GM23338 (cell line): ENCODE measurements around the gene NPDC1. TPM values are rescaled to one million over a fixed set of nuclear protein-coding genes. Genes with fewer than 3 reads are reported as not detected.

Experiments used
- ATAC-seq: fragments of 200-7000 bp; cut with Tn5 transposase; 3 replicates; pipeline ENCODE4 v1.9.1; 2020
- DNase-seq: peaks from one replicate; pipeline ENCODE4 v3.0.0-alpha.2; 2015; ENCODE audit warnings: low spot score
- H2AFZ ChIP-seq: fragments of 200-600 bp; sonication (generic); 2 replicates; pipeline ENCODE4 v1.8.0; 2016; ENCODE audit warnings: antibody characterized with exemption, mild to moderate bottlenecking, moderate library complexity
- H3F3A ChIP-seq: fragments of 200-600 bp; sonication (generic); replicated peaks from 2 replicates; pipeline ENCODE4 v1.8.0; 2017; ENCODE audit warnings: antibody characterized with exemption, mixed run types, low read depth
- H3K27ac ChIP-seq: fragments of 200-600 bp; sonication (generic); 2 replicates; pipeline ENCODE4 v1.6.1; 2016; ENCODE audit warnings: low read depth
- H3K27me3 ChIP-seq: fragments of 200-600 bp; sonication (generic); 2 replicates; pipeline ENCODE4 v1.8.0; 2016; ENCODE audit warnings: mild to moderate bottlenecking, mixed run types, moderate library complexity; ENCODE audit not compliant: insufficient read depth
- H3K36me3 ChIP-seq: fragments of 200-600 bp; sonication (generic); 2 replicates; pipeline ENCODE4 v1.8.0; 2016; ENCODE audit warnings: mild to moderate bottlenecking; ENCODE audit not compliant: insufficient read depth
- H3K4me1 ChIP-seq: fragments of 200-600 bp; sonication (generic); 2 replicates; pipeline ENCODE4 v1.8.0; 2016; ENCODE audit warnings: mild to moderate bottlenecking, moderate library complexity; ENCODE audit not compliant: insufficient read depth
- H3K4me2 ChIP-seq: fragments of 200-600 bp; sonication (generic); 2 replicates; pipeline ENCODE4 v1.7.1; 2017; ENCODE audit warnings: mixed run types
- H3K4me3 ChIP-seq: fragments of 200-600 bp; sonication (generic); 2 replicates; pipeline ENCODE4 v1.6.1; 2016; ENCODE audit warnings: mixed run types
- H3K79me2 ChIP-seq: fragments of 200-600 bp; sonication (generic); replicated peaks from 2 replicates; pipeline ENCODE4 v1.8.0; 2017; ENCODE audit warnings: mild to moderate bottlenecking; ENCODE audit not compliant: insufficient read depth
- H3K9me2 ChIP-seq: fragments of 200-600 bp; sonication (generic); 2 replicates; pipeline ENCODE4 v1.8.0; 2017; ENCODE audit not compliant: insufficient read depth
- H4K20me1 ChIP-seq: fragments of 200-600 bp; sonication (generic); replicated peaks from 2 replicates; pipeline ENCODE4 v1.8.0; 2017; ENCODE audit warnings: mild to moderate bottlenecking; ENCODE audit not compliant: insufficient read depth
- H3K27ac Mint-ChIP-seq: 2 replicates; pipeline ENCODE4 v1.8.0; 2020; ENCODE audit warnings: inconsistent platforms, mild to moderate bottlenecking, moderate library complexity, mixed read lengths
- H3K27me3 Mint-ChIP-seq: 3 replicates; pipeline ENCODE4 v1.8.0; 2022; ENCODE audit warnings: low read depth, mild to moderate bottlenecking, moderate library complexity, mixed read lengths, inconsistent platforms; ENCODE audit not compliant: insufficient read depth, poor library complexity
- H3K36me3 Mint-ChIP-seq: 3 replicates; pipeline ENCODE4 v1.8.0; 2021; ENCODE audit warnings: low read depth, mild to moderate bottlenecking, inconsistent platforms, moderate library complexity, mixed read lengths
- H3K4me1 Mint-ChIP-seq: 3 replicates; pipeline ENCODE4 v1.8.0; 2020; ENCODE audit warnings: mild to moderate bottlenecking, inconsistent platforms, mixed read lengths
- H3K4me3 Mint-ChIP-seq: 3 replicates; pipeline ENCODE4 v1.8.0; 2021; ENCODE audit warnings: moderate library complexity, mild to moderate bottlenecking, inconsistent platforms, mixed read lengths
- H3K9me3 Mint-ChIP-seq: 3 replicates; pipeline ENCODE4 v1.8.0; 2020; ENCODE audit warnings: moderate library complexity, mild to moderate bottlenecking, inconsistent platforms, mixed read lengths
- CREB1 ChIP-seq: fragments of 250-450 bp; sonication (Bioruptor Pico); IDR thresholded peaks from 2 replicates; pipeline ENCODE4 v1.5.0; 2020; ENCODE audit warnings: low read depth, mild to moderate bottlenecking, moderate library complexity
- EZH2 ChIP-seq: fragments of 200-600 bp; sonication (generic); IDR thresholded peaks from one replicate; pipeline ENCODE4 v1.8.0; 2017; ENCODE audit warnings: antibody characterized with exemption, mild to moderate bottlenecking, low read depth; ENCODE audit not compliant: unreplicated experiment
- EZH2phosphoT487 ChIP-seq: fragments of 200-600 bp; sonication (generic); IDR thresholded peaks from one replicate; pipeline ENCODE4 v1.8.1; 2018; ENCODE audit warnings: antibody characterized with exemption; ENCODE audit not compliant: unreplicated experiment
- JUNB ChIP-seq: IDR thresholded peaks from one replicate; pipeline ENCODE4 v1.6.1; 2016; ENCODE audit warnings: antibody characterized with exemption; ENCODE audit not compliant: unreplicated experiment
- NANOG ChIP-seq: IDR thresholded peaks from 2 replicates; pipeline ENCODE4 v1.6.1; 2016; ENCODE audit warnings: antibody characterized with exemption, borderline replicate concordance
- POLR2AphosphoS5 ChIP-seq: IDR thresholded peaks from 2 replicates; pipeline ENCODE4 v1.6.1; 2016; ENCODE audit warnings: antibody characterized with exemption, low read depth
- REST ChIP-seq: IDR thresholded peaks from one replicate; pipeline ENCODE4 v1.6.1; 2018; ENCODE audit warnings: antibody characterized with exemption; ENCODE audit not compliant: unreplicated experiment
- STAT1 ChIP-seq: IDR thresholded peaks from one replicate; pipeline ENCODE4 v1.6.1; 2016; ENCODE audit warnings: antibody characterized with exemption; ENCODE audit not compliant: unreplicated experiment
- ZNF114 ChIP-seq: fragments of 250-450 bp; sonication (Bioruptor Pico); IDR thresholded peaks from 2 replicates; pipeline ENCODE4 v1.5.0; 2020; ENCODE audit warnings: mild to moderate bottlenecking, moderate library complexity
- ZNF331 ChIP-seq: fragments of 250-450 bp; sonication (Bioruptor Pico); IDR thresholded peaks from 2 replicates; pipeline ENCODE4 v1.5.0; 2020; ENCODE audit warnings: low read depth, mild to moderate bottlenecking, moderate library complexity
- ZNF462 ChIP-seq: fragments of 250-450 bp; sonication (Bioruptor Pico); IDR thresholded peaks from 2 replicates; pipeline ENCODE4 v1.5.0; 2020; ENCODE audit warnings: mild to moderate bottlenecking, moderate library complexity
- polyA plus RNA-seq: library from polyadenylated mRNA; unstranded; fragments of >200 nt; fragmentation: Nextera tagmentation; extraction: Ambion mirVana; gene quantifications from 2 replicates; pipeline ENCODE4 v1.2.1, GENCODE V29; 2016
- total RNA-seq: library from RNA; depleted of rRNA; stranded (reverse); fragments of >200 nt; shearing (Covaris generic); gene quantifications from 2 replicates; pipeline ENCODE4 v1.2.3, GENCODE V29; 2014
- TF ChIP-seq, protein P1 (sequence below): IDR thresholded peaks from 2 replicates; pipeline ENCODE4 v1.6.1; 2016; ENCODE audit warnings: antibody characterized with exemption
- TF ChIP-seq, protein P2 (sequence below), 2 experiments: fragments of 200-600 bp in 1 of 2; sonication (generic) in 1 of 2; conservative IDR thresholded peaks; 2 replicates each; pipeline versions ENCODE4 v1.5.1 to v1.6.1; 2016 to 2017; ENCODE audit warnings: antibody characterized with exemption in 2 of 2, low read depth in 2 of 2, mild to moderate bottlenecking in 2 of 2, moderate library complexity in 1 of 2

NPDC1 gene
- total and polyA plus RNA-seq, 2 experiments from 2014 or later = 34.3 to 35.5 TPM

GRCh38 chr9:137019891-137020683 lies 25.9 kb downstream of the NPDC1 start:
- Histone ChIP-seq H3K4me1 (peaks cover 4% of the 10 kb centered on the region; the same call in 1 of the 2 replicates), H4K20me1 (no peaks in the 10 kb centered on the region), H3K27me3 (no peaks in the 10 kb centered on the region), H3K79me2 (no peaks in the 10 kb centered on the region), H3K36me3 (no peaks in the 10 kb centered on the region), H2AFZ (no peak overlapping the region), H3K4me3 (no peak overlapping the region), H3K4me2 (no peak overlapping the region), H3F3A (0 out of 2 replicates have a peak, but pooled peaks cover 3% of the 10 kb centered on the region), H3K9me2 (no peaks in the 10 kb centered on the region), H3K27ac (no peak overlapping the region)
- no peak overlapping the region; the same call in 1 of the 2 replicates for H3K27ac Mint-ChIP-seq
- TF ChIP-seq EZH2phosphoT487 (no peak), CREB1 (CRISPR knock-in tag) (no peak), NANOG (no peak), REST (no peak), STAT1 (no peak), POLR2AphosphoS5 (no peak), JUNB (no peak), ZNF462 (CRISPR knock-in tag) (no peak), ZNF114 (no peak), ZNF331 (CRISPR knock-in tag) (no peak), EZH2 (no peak)
- TF ChIP-seq, protein P1, sequence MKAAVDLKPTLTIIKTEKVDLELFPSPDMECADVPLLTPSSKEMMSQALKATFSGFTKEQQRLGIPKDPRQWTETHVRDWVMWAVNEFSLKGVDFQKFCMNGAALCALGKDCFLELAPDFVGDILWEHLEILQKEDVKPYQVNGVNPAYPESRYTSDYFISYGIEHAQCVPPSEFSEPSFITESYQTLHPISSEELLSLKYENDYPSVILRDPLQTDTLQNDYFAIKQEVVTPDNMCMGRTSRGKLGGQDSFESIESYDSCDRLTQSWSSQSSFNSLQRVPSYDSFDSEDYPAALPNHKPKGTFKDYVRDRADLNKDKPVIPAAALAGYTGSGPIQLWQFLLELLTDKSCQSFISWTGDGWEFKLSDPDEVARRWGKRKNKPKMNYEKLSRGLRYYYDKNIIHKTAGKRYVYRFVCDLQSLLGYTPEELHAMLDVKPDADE = no peak
- TF ChIP-seq, protein P2, sequence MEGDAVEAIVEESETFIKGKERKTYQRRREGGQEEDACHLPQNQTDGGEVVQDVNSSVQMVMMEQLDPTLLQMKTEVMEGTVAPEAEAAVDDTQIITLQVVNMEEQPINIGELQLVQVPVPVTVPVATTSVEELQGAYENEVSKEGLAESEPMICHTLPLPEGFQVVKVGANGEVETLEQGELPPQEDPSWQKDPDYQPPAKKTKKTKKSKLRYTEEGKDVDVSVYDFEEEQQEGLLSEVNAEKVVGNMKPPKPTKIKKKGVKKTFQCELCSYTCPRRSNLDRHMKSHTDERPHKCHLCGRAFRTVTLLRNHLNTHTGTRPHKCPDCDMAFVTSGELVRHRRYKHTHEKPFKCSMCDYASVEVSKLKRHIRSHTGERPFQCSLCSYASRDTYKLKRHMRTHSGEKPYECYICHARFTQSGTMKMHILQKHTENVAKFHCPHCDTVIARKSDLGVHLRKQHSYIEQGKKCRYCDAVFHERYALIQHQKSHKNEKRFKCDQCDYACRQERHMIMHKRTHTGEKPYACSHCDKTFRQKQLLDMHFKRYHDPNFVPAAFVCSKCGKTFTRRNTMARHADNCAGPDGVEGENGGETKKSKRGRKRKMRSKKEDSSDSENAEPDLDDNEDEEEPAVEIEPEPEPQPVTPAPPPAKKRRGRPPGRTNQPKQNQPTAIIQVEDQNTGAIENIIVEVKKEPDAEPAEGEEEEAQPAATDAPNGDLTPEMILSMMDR (conservative IDR thresholded peaks at IDR 0.05; ENCODE audit: low read depth in 2 of 2) = no peak
- ATAC-seq (peak; percentile 15), DNase-seq (peak; percentile 51)
- H3K27me3 Mint-ChIP-seq = peaks cover 11% of the 10 kb centered on the region
- no peaks in the 10 kb centered on the region for H3K9me3 Mint-ChIP-seq
- H3K4me3 Mint-ChIP-seq = no peak overlapping the region
- no peaks in the 10 kb centered on the region; the same call in 2 of the 3 replicates for H3K4me1 Mint-ChIP-seq
- peaks cover 2% of the 10 kb centered on the region; the same call in 1 of the 3 replicates for H3K36me3 Mint-ChIP-seq
